Endodermal cell (in vitro differentiated cells): ENCODE data around the gene AIF1L. TPM values are rescaled to one million over a fixed set of nuclear protein-coding genes. Genes with fewer than 3 reads are reported as not detected.
A peak's percentile ranks its signal among the peaks of the same experiment; 100 is the strongest.

ENCODE experiments used
- DNase-seq: peaks from one replicate; pipeline ENCODE4 v3.0.0-alpha.2; 2017
- H3K27ac ChIP-seq: 2 replicates; pipeline ENCODE4 v1.5.1; 2013; ENCODE audit warnings: mild to moderate bottlenecking, low read depth, low read length, moderate library complexity
- H3K27me3 ChIP-seq: 2 replicates; pipeline ENCODE4 v1.6.1; 2013; ENCODE audit warnings: mild to moderate bottlenecking, low read length, moderate library complexity; ENCODE audit not compliant: insufficient read depth, control insufficient read depth, poor library complexity, severe bottlenecking
- H3K36me3 ChIP-seq: 2 replicates; pipeline ENCODE4 v1.7.0; 2013; ENCODE audit warnings: mild to moderate bottlenecking, low read length, moderate library complexity; ENCODE audit not compliant: control insufficient read depth, insufficient read depth
- H3K4me1 ChIP-seq: one replicate; pipeline ENCODE4 v1.7.0; 2013; ENCODE audit warnings: low read length; ENCODE audit not compliant: control insufficient read depth, insufficient read depth
- H3K4me3 ChIP-seq: 2 replicates; pipeline ENCODE4 v1.5.1; 2013; ENCODE audit warnings: mild to moderate bottlenecking, low read length, moderate library complexity
- H3K9ac ChIP-seq: 2 replicates; pipeline ENCODE4 v1.6.1; 2013; ENCODE audit warnings: mild to moderate bottlenecking, low read length, moderate library complexity; ENCODE audit not compliant: poor library complexity, severe bottlenecking; ENCODE audit errors: extremely low read depth
- H3K9me3 ChIP-seq: 2 replicates; pipeline ENCODE4 v1.6.1; 2013; ENCODE audit warnings: mild to moderate bottlenecking, low read length, moderate library complexity; ENCODE audit not compliant: control insufficient read depth
- H3K27ac Mint-ChIP-seq: 2 replicates; pipeline ENCODE4 v1.8.0; 2020; ENCODE audit warnings: mixed read lengths
- H3K27me3 Mint-ChIP-seq: 2 replicates; pipeline ENCODE4 v1.8.0; 2021; ENCODE audit warnings: mild to moderate bottlenecking, mixed read lengths; ENCODE audit not compliant: insufficient read depth
- H3K36me3 Mint-ChIP-seq: 2 replicates; pipeline ENCODE4 v1.8.0; 2020; ENCODE audit warnings: low read depth, mixed read lengths
- H3K4me1 Mint-ChIP-seq: 2 replicates; pipeline ENCODE4 v1.8.0; 2020; ENCODE audit warnings: mixed read lengths
- H3K4me3 Mint-ChIP-seq: 2 replicates; pipeline ENCODE4 v1.8.0; 2020; ENCODE audit warnings: mild to moderate bottlenecking, moderate library complexity, mixed read lengths
- H3K9me3 Mint-ChIP-seq: 2 replicates; pipeline ENCODE4 v1.8.0; 2020; ENCODE audit warnings: mild to moderate bottlenecking, mixed read lengths
- CTCF ChIP-seq: fragments of 200-600 bp; sonication (generic); conservative IDR thresholded peaks from 2 replicates; pipeline ENCODE4 v1.5.0; 2021; ENCODE audit warnings: antibody characterized with exemption, mild to moderate bottlenecking
- WGBS, 2 experiments: methylation state at CpG; one replicate each; pipeline versions ENCODE4 v1.1.5 to v1.1.7; 2013; ENCODE audit warnings: missing lambda C conversion rate in 2 of 2, mixed read lengths in 1 of 2; ENCODE audit not compliant: insufficient coverage in 1 of 2, insufficient read length in 1 of 2; 5-methylcytosine and 5-hydroxymethylcytosine counted together
- long read RNA-seq, 4 experiments: library from polyadenylated mRNA in 2 of 4; library from RNA in 1 of 4; library from capped mRNA in 1 of 4; stranded (forward) in 3 of 4; unstranded in 1 of 4; transcript quantifications; one replicate each; pipeline ENCODE4 v2.0.0, GENCODE V29; 2020 to 2021; ENCODE audit warnings: inconsistent platforms in 1 of 4
- polyA plus RNA-seq, 2 experiments: library from polyadenylated mRNA; stranded (reverse); fragments of 50-300 nt; gene quantifications; one replicate each; pipeline ENCODE4 v1.2.3, GENCODE V29; 2013
- total RNA-seq, 2 donors: library from RNA; stranded (reverse); fragmentation: NEBNext Ultra II Directional in 1 of 2; extraction: Animal tissue kit (Norgen Biotek cat#: 25700) in 1 of 2; gene quantifications; 2 replicates in 1 of 2; 3 replicates in 1 of 2; pipeline ENCODE4 v1.2.1, GENCODE V29; 2021

The AIF1L gene
- total RNA-seq = 100 to 1,000 TPM in 1 of 2 donors, 10 to 100 TPM in 1; 93.4 to 117 TPM
- 77.0 TPM for polyA plus RNA-seq (2013, experiment 1 of 2)
- polyA plus RNA-seq (2013, experiment 2 of 2) = 73.0 TPM
- long read RNA-seq, experiment 1, transcript AIF1L-201 (6 exons, 3,364 nt) = major isoform, 24 of 61 reads
- long read RNA-seq, experiment 1, partial matches to known transcripts = 6 of 61 reads
- long read RNA-seq, experiment 1, other reads (novel, unspliced or antisense) = 27 of 61 reads
- long read RNA-seq, experiment 2, transcript AIF1L-201 (6 exons, 3,364 nt) = major isoform, 190 of 232 reads
- long read RNA-seq, experiment 2, partial matches to known transcripts = 6 of 232 reads
- long read RNA-seq, experiment 2, other reads (novel, unspliced or antisense) = 28 of 232 reads
- long read RNA-seq, experiment 3, transcript AIF1L-201 (6 exons, 3,364 nt) = major isoform, 553 of 624 reads
- long read RNA-seq, experiment 3, transcript AIF1L-208 (6 exons, 3,398 nt) = minor isoform, 23 of 624 reads
- long read RNA-seq, experiment 3, transcript AIF1L-204 (6 exons, 3,284 nt) = minor isoform, 5 of 624 reads
- long read RNA-seq, experiment 3, partial matches to known transcripts = 30 of 624 reads
- long read RNA-seq, experiment 3, other reads (novel, unspliced or antisense) = 12 of 624 reads
- long read RNA-seq, experiment 4, transcript AIF1L-201 (6 exons, 3,364 nt) = major isoform, 86 of 92 reads
- long read RNA-seq, experiment 4, partial matches to known transcripts = 0 of 92 reads
- long read RNA-seq, experiment 4, other reads (novel, unspliced or antisense) = 1 of 92 reads

GRCh38 chr9:131096269-131097125, at the start of gene AIF1L:
Gene AIF1L, plus strand, starts transcription at chr9:131096531. Its CDS starts 99 bp downstream, at chr9:131096630.
- peak within 1 kb of the TSS; percentile 79 for H3K9ac ChIP-seq
- H3K9me3 Mint-ChIP-seq = no peaks in the 10 kb centered on the region
- no peaks in the 10 kb centered on the region for H3K27me3 ChIP-seq
- H3K27me3 Mint-ChIP-seq = peaks cover 16% of the 10 kb centered on the region
- H3K9me3 ChIP-seq = no peaks in the 10 kb centered on the region
- WGBS, 2 experiments = 0 to 1% methylated on average over 19 to 87 of the region's 99 CpGs
- H3K4me3 Mint-ChIP-seq = peak within 1 kb of the TSS; percentile 75
- H3K27ac Mint-ChIP-seq = peak within 1 kb of the TSS; percentile 65
- DNase-seq = peak; percentile 97
- peak; percentile 60 for TF ChIP-seq CTCF
- H3K36me3 ChIP-seq = no peaks in the 10 kb centered on the region
- peaks cover 20% of the 10 kb centered on the region for H3K4me1 Mint-ChIP-seq
- H3K4me1 ChIP-seq = peaks cover 20% of the 10 kb centered on the region
- peak within 1 kb of the TSS; percentile 72 for H3K27ac ChIP-seq
- H3K4me3 ChIP-seq = peak within 1 kb of the TSS; percentile 85
- peaks cover 2% of the 10 kb centered on the region for H3K36me3 Mint-ChIP-seq

GRCh38 chr9:131046581-131047202, 49.6 kb upstream of the AIF1L start:
- Histone ChIP-seq H3K9ac (no peak overlapping the region), H3K27ac (no peak overlapping the region), H3K36me3 (no peaks in the 10 kb centered on the region), H3K27me3 (no peaks in the 10 kb centered on the region), H3K4me1 (no peaks in the 10 kb centered on the region), H3K4me3 (no peak overlapping the region), H3K9me3 (no peaks in the 10 kb centered on the region)
- Mint-ChIP-seq H3K36me3 (peaks cover 28% of the 10 kb centered on the region), H3K27ac (no peak overlapping the region), H3K9me3 (no peaks in the 10 kb centered on the region), H3K4me3 (no peak overlapping the region), H3K27me3 (no peaks in the 10 kb centered on the region), H3K4me1 (no peaks in the 10 kb centered on the region)
- DNase-seq = peak; percentile 94
- 29 to 35% methylated on average over 26 to 35 of the region's 35 CpGs for WGBS, 2 experiments
- peak; percentile 99 for TF ChIP-seq CTCF

GRCh38 chr9:131048332-131048731, 48.0 kb upstream of the AIF1L start:
- Histone ChIP-seq H3K4me1 (no peaks in the 10 kb centered on the region), H3K27ac (no peak overlapping the region), H3K4me3 (no peak overlapping the region), H3K9ac (no peak overlapping the region), H3K9me3 (no peaks in the 10 kb centered on the region), H3K27me3 (no peaks in the 10 kb centered on the region), H3K36me3 (no peaks in the 10 kb centered on the region)
- Mint-ChIP-seq H3K4me1 (no peaks in the 10 kb centered on the region), H3K9me3 (no peaks in the 10 kb centered on the region), H3K36me3 (peaks cover 30% of the 10 kb centered on the region), H3K27ac (peak overlapping the region; percentile 83), H3K27me3 (no peaks in the 10 kb centered on the region), H3K4me3 (no peak overlapping the region)
- no peak for TF ChIP-seq CTCF
- 60 to 75% methylated on average over 2 to 6 of the region's 6 CpGs for WGBS, 2 experiments
- no peak for DNase-seq
